K562 (cell line): Measurements from ENCODE around the gene MEPE. TPM values are rescaled to one million over a fixed set of nuclear protein-coding genes. Genes with fewer than 3 reads are reported as not detected.

Source experiments
- ATAC-seq: fragments of 200-7000 bp; cut with Tn5 transposase; 3 replicates; pipeline ENCODE4 v1.9.1; 2020; ENCODE audit warnings: moderate library complexity
- BruUV-seq: library from RNA; stranded (reverse); fragments of 400-500 nt; replicated peaks from 2 replicates; lab custom pipeline; 2021; lab: Mats Ljungman, UMichigan
- CTCF ChIA-PET: fragments of 300-600 bp; formaldehyde crosslinking; extraction: SDS; loops from one replicate; lab custom pipeline; 2021; ENCODE audit warnings: low intra/inter-chr PET ratio; lab: Yijun Ruan, JAX
- POLR2A ChIA-PET: fragments of 300-600, 350-650 bp; sonication (Branson Sonifier 250); formaldehyde crosslinking; extraction: SDS; loops from one replicate; lab custom pipeline; 2021; ENCODE audit warnings: antibody characterized with exemption, inconsistent platforms; lab: Yijun Ruan, JAX
- DNase-seq, 4 experiments: peaks; one replicate each; pipeline versions ENCODE4 v3.0.0 to v3.0.0-alpha.2; 2011 to 2018; ENCODE audit warnings: low spot score in 3 of 4, mixed read lengths in 3 of 4; ENCODE audit errors: extremely low read depth in 1 of 4
- FAIRE-seq: peaks from 2 replicates; lab custom pipeline; 2011; peaks lifted over from hg19 to GRCh38; lab: Jason Lieb, UNC
- H2AFZ ChIP-seq: 2 replicates; pipeline ENCODE4 v1.6.0; 2011; ENCODE audit warnings: low read depth, low read length, control low read depth, inconsistent platforms
- H3K27ac ChIP-seq: fragments of 200-600 bp; 3 replicates; pipeline ENCODE4 v1.8.0; 2011; ENCODE audit warnings: low read depth, mild to moderate bottlenecking, control low read depth, inconsistent platforms, low read length, moderate library complexity, mixed read lengths; ENCODE audit errors: extremely low read depth
- H3K27me3 ChIP-seq, 2 experiments: fragments of 300-600 bp in 1 of 2; 2 replicates in 1 of 2; 3 replicates in 1 of 2; pipeline versions ENCODE4 v1.6.0 to v1.8.0; 2011; ENCODE audit warnings: inconsistent platforms in 2 of 2, low read length in 2 of 2, mild to moderate bottlenecking in 1 of 2, mixed read lengths in 1 of 2, moderate library complexity in 1 of 2; ENCODE audit not compliant: control insufficient read depth in 2 of 2, insufficient read depth in 2 of 2
- H3K36me3 ChIP-seq: fragments of 300-600 bp; 3 replicates; pipeline ENCODE4 v1.8.0; 2011; ENCODE audit warnings: mild to moderate bottlenecking, low read length, inconsistent platforms; ENCODE audit not compliant: control insufficient read depth, insufficient read depth
- H3K4me1 ChIP-seq, 2 experiments: fragments of 200-600 bp in 1 of 2; replicated peaks in 1 of 2; 2 replicates in 1 of 2; 3 replicates in 1 of 2; pipeline versions ENCODE4 v1.5.1 to v1.8.0; 2011; ENCODE audit warnings: inconsistent platforms in 2 of 2, low read length in 2 of 2, mild to moderate bottlenecking in 1 of 2, mixed read lengths in 1 of 2, moderate library complexity in 1 of 2; ENCODE audit not compliant: control insufficient read depth in 2 of 2, insufficient read depth in 2 of 2
- H3K4me2 ChIP-seq: 2 replicates; pipeline ENCODE4 v1.6.1; 2011; ENCODE audit warnings: low read length, control low read depth, inconsistent platforms, mixed read lengths; ENCODE audit not compliant: insufficient read depth
- H3K4me3 ChIP-seq: fragments of 200-600 bp; sonication (generic), shearing (Covaris generic); 2 replicates; pipeline ENCODE4 v1.5.1; 2016; ENCODE audit warnings: control low read depth, inconsistent platforms
- H3K79me2 ChIP-seq: fragments of 200-600 bp; 3 replicates; pipeline ENCODE4 v1.8.0; 2011; ENCODE audit warnings: low read length, inconsistent platforms; ENCODE audit not compliant: control insufficient read depth, insufficient read depth
- H3K9ac ChIP-seq, 2 experiments: 2 replicates each; pipeline versions ENCODE4 v1.6.0 to v1.6.1; 2011; ENCODE audit warnings: low read depth in 2 of 2, low read length in 2 of 2, control low read depth in 1 of 2, inconsistent platforms in 1 of 2, mild to moderate bottlenecking in 1 of 2, mixed read lengths in 1 of 2; ENCODE audit not compliant: insufficient read depth in 1 of 2
- H3K9me1 ChIP-seq: one replicate; pipeline ENCODE4 v1.6.0; 2011; ENCODE audit warnings: inconsistent platforms, mild to moderate bottlenecking, low read length, moderate library complexity; ENCODE audit not compliant: control insufficient read depth, insufficient read depth
- H3K9me3 ChIP-seq: replicated peaks from 2 replicates; pipeline ENCODE4 v1.5.1; 2011; ENCODE audit warnings: low read depth, low read length, inconsistent platforms; ENCODE audit not compliant: control insufficient read depth, insufficient read depth
- H4K20me1 ChIP-seq: replicated peaks from 2 replicates; pipeline ENCODE4 v1.6.1; 2011; ENCODE audit warnings: low read length, inconsistent platforms, mixed read lengths; ENCODE audit not compliant: control insufficient read depth, insufficient read depth
- BRF2 ChIP-seq: IDR thresholded peaks from 3 replicates; pipeline ENCODE4 v1.6.1; 2011; ENCODE audit warnings: borderline replicate concordance, mild to moderate bottlenecking; ENCODE audit not compliant: insufficient read length, insufficient read depth
- EGR1 ChIP-seq: fragments of 450-650 bp; conservative IDR thresholded peaks from 2 replicates; pipeline ENCODE4 v1.6.1; 2017; ENCODE audit warnings: mild to moderate bottlenecking
- GATAD2A ChIP-seq: fragments of 450-650 bp; IDR thresholded peaks from 2 replicates; pipeline ENCODE4 v1.6.1; 2017
- GTF3C2 ChIP-seq: IDR thresholded peaks from 3 replicates; pipeline ENCODE4 v1.6.1; 2011; ENCODE audit warnings: borderline replicate concordance, mild to moderate bottlenecking, moderate library complexity; ENCODE audit not compliant: insufficient read length; ENCODE audit errors: extremely low read depth
- IRF2 ChIP-seq: sonication (generic); formaldehyde crosslinking; IDR thresholded peaks from 2 replicates; pipeline ENCODE4 v1.8.1; 2022; ENCODE audit warnings: mild to moderate bottlenecking, missing genetic modification reagents
- KDM1A ChIP-seq, 2 experiments: fragments of 450-650 bp; IDR thresholded peaks; 2 replicates each; pipeline ENCODE4 v1.6.1; 2016; ENCODE audit warnings: mild to moderate bottlenecking in 2 of 2
- MAZ ChIP-seq, 2 experiments: fragments of 450-650 bp in 1 of 2; sonication (generic) in 1 of 2; formaldehyde crosslinking; IDR thresholded peaks in 1 of 2; conservative IDR thresholded peaks in 1 of 2; 2 replicates each; pipeline versions ENCODE4 v1.4.0 to v1.5.0; 2020; ENCODE audit warnings: mild to moderate bottlenecking in 1 of 2, missing genetic modification reagents in 1 of 2
- MEF2D ChIP-seq: conservative IDR thresholded peaks from 2 replicates; pipeline ENCODE4 v1.6.1; 2016; ENCODE audit warnings: low read depth, missing genetic modification characterization, missing compliant biosample characterization
- MIER1 ChIP-seq: fragments of 450-650 bp; IDR thresholded peaks from 2 replicates; pipeline ENCODE4 v1.6.1; 2016; ENCODE audit warnings: antibody characterized with exemption, mild to moderate bottlenecking, low read depth
- SAFB ChIP-seq: fragments of 200-400 bp; formaldehyde crosslinking; IDR thresholded peaks from 2 replicates; pipeline ENCODE4 v1.6.1; 2017; ENCODE audit warnings: low read depth, low read length, borderline replicate concordance
- SUPT5H ChIP-seq: fragments of 450-650 bp; IDR thresholded peaks from 2 replicates; pipeline ENCODE4 v1.6.1; 2016
- TEAD2 ChIP-seq: fragments of 450-650 bp; IDR thresholded peaks from 2 replicates; pipeline ENCODE4 v1.6.1; 2016; ENCODE audit warnings: missing genetic modification characterization, control low read depth, missing compliant biosample characterization
- XRCC3 ChIP-seq: fragments of 450-650 bp; IDR thresholded peaks from 2 replicates; pipeline ENCODE4 v1.6.1; 2017; ENCODE audit warnings: mild to moderate bottlenecking, moderate library complexity
- ZEB2 ChIP-seq: fragments of 450-650 bp; IDR thresholded peaks from 2 replicates; pipeline ENCODE4 v1.6.1; 2016
- ZNF133 ChIP-seq: fragments of 250-450 bp; sonication (Bioruptor Pico); IDR thresholded peaks from 2 replicates; pipeline ENCODE4 v1.4.0; 2020; ENCODE audit warnings: mild to moderate bottlenecking
- WGBS: fragments of 100-300 bp; shearing (Covaris generic); methylation state at CpG from one replicate; pipeline ENCODE4 v1.1.6; 2016; ENCODE audit warnings: low coverage, mixed read lengths; ENCODE audit not compliant: insufficient coverage; ENCODE audit errors: missing lambda C conversion rate; 5-methylcytosine and 5-hydroxymethylcytosine counted together
- in situ Hi-C: fragments of 300-500 bp; cut with MboI; formaldehyde crosslinking; loops from 4 replicates; pipeline ENCODE4 v1.15.0; 2018; ENCODE audit warnings: inconsistent platforms, mixed read lengths
- intact Hi-C: fragments of 100-400 bp; cut with micrococcal nuclease; formaldehyde crosslinking; loops from 2 replicates; pipeline ENCODE4 v1.14.2; 2022
- polyA plus RNA-seq, 8 experiments: library from polyadenylated mRNA; depleted of rRNA in 4 of 8; stranded (reverse) in 5 of 8; unstranded in 3 of 8; fragments of >200 nt; fragmentation: Nextera tagmentation in 2 of 8; fragmentation: Illumina TruSeq in 1 of 8; extraction: Ambion mirVana in 2 of 8; extraction: Trizol in 1 of 8; gene quantifications; 2 replicates each; pipeline versions ENCODE4 v1.2.1 to v1.2.3, GENCODE V29; 2011 to 2014; ENCODE audit warnings: inconsistent platforms in 1 of 8, missing spikeins in 1 of 8
- total RNA-seq, 7 experiments: library from RNA; depleted of rRNA in 6 of 7; stranded (reverse); fragments of >200 nt in 6 of 7; fragmentation: Illumina TruSeq in 2 of 7; extraction: Trizol in 2 of 7; gene quantifications; 2 replicates each; pipeline versions ENCODE4 v1.2.1 to v1.2.3, GENCODE V29; 2011 to 2021; ENCODE audit warnings: low replicate concordance in 1 of 7
- TF ChIP-seq, protein P1 (sequence below): fragments of 250-450 bp; sonication (Bioruptor Pico); IDR thresholded peaks from 2 replicates; pipeline ENCODE4 v1.4.0; 2020; ENCODE audit warnings: borderline replicate concordance

Gene MEPE
- total and polyA plus RNA-seq, 9 of the 15 experiments (the other 6 are each of a cell fraction or from before 2014, with no cell fraction given) = not detected

DNA sequence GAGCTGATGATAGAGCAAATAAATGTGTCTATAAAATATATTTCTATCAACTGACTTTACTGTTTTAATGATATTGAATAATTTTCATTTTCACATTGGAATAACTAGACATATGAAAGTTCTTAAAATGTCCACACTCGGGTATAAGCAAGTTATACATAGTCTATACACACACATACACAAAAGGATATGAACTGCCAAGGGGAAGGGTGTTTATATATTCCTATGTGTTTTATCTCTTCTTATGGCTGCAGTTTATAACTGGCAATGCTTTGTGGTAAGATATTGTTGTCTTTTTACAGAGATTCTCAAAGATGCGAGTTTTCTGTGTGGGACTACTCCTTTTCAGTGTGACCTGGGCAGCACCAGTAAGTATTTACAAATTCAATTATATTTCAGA lies 1.6 kb downstream of the MEPE start:
- no peaks in the 10 kb centered on the region for H3K27me3 ChIP-seq
- in situ Hi-C loops = no loop called here
- no peaks in the 10 kb centered on the region for H3K4me1 ChIP-seq
- ATAC-seq (no peak), FAIRE-seq (no peak), DNase-seq (no peak)
- 0% methylated on average over 2 of the region's 2 CpGs for WGBS
- no peak overlapping the region for H2AFZ ChIP-seq
- no TSS peak for BruUV-seq
- no peak overlapping the region for H3K4me3 ChIP-seq
- no peak overlapping the region for H3K9ac ChIP-seq
- H3K9me1 ChIP-seq = no peaks in the 10 kb centered on the region
- no peaks in the 10 kb centered on the region for H3K79me2 ChIP-seq
- CTCF ChIA-PET = no interaction called here
- no peaks in the 10 kb centered on the region for H3K9me3 ChIP-seq
- no peak overlapping the region for H3K4me2 ChIP-seq
- POLR2A ChIA-PET = no interaction called here
- no peaks in the 10 kb centered on the region for H3K36me3 ChIP-seq
- intact Hi-C loops = no loop called here
- no peaks in the 10 kb centered on the region; the same call in 1 of the 2 replicates for H4K20me1 ChIP-seq
- H3K27ac ChIP-seq = no peak overlapping the region
- no peak for TF ChIP-seq MEF2D (tag)
- no peak for TF ChIP-seq ZEB2
- TF ChIP-seq EGR1 = no peak
- TF ChIP-seq ZNF133 (CRISPR knock-in tag) = no peak
- TF ChIP-seq SAFB = no peak
- TF ChIP-seq XRCC3 = no peak
- TF ChIP-seq SUPT5H = no peak
- no peak for TF ChIP-seq IRF2 (CRISPR knock-in tag)
- TF ChIP-seq MAZ (CRISPR knock-in tag; conservative IDR thresholded peaks at IDR 0.05 in 1 of 2, IDR thresholded peaks at IDR 0.05 in 1 of 2) = no peak
- TF ChIP-seq MIER1 = no peak
- TF ChIP-seq GATAD2A = no peak
- no peak for TF ChIP-seq BRF2
- TF ChIP-seq, protein P1, sequence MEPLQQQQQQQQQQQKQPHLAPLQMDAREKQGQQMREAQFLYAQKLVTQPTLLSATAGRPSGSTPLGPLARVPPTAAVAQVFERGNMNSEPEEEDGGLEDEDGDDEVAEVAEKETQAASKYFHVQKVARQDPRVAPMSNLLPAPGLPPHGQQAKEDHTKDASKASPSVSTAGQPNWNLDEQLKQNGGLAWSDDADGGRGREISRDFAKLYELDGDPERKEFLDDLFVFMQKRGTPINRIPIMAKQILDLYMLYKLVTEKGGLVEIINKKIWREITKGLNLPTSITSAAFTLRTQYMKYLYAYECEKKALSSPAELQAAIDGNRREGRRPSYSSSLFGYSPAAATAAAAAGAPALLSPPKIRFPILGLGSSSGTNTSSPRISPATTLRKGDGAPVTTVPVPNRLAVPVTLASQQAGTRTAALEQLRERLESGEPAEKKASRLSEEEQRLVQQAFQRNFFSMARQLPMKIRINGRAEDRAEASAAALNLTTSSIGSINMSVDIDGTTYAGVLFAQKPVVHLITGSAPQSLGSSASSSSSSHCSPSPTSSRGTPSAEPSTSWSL (CRISPR knock-in tag) = no peak
- TF ChIP-seq TEAD2 = no peak
- no peak for TF ChIP-seq GTF3C2
- no peak for TF ChIP-seq KDM1A (IDR thresholded peaks at IDR 0.05)
